GM21367 (cell line): ENCODE results near the gene SNPH.
"Not testable (repeated sequence)": the region's sequence is repeated elsewhere in the genome, so short reads cannot be mapped to it uniquely, and the experiment has no call there.

Experiments used
- ATAC-seq: cut with Tn5 transposase; IDR thresholded peaks from one replicate; pipeline ENCODE4 v1.9.1; 2021; ENCODE audit not compliant: unreplicated experiment

The SNPH gene

DNA sequence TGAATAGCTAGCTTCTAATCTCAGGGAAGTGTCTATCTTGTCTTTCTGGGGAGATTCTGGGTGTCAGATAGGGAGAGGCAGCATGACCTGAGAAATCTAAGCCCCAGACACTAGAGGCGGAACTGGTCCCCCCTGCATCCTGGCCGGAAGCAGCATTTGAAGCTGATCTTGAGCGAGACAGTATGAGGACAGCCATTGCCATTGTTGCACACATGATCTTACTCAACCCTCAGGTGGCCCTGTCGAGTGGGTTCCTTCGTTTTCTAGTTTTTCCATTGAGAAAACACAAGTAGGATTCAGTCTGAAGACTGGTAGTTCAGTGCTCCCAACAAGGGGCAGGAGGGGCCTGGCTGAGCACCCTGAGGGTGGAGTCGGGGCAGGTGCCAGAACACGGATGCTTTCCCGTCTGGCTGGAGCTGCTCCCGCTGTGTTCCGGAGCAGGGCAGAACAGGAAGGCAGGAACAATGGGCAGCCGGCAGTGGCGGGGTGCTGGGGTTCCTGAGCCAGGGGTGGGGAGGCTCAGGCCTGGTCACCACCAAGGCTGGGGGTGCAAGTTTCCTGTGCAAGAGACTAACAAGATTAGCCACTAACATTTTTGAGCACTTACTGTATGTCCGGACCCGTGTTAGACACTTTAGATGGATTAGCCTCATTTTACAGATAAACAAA is 70.7 kb downstream of the SNPH start:
- no peak for ATAC-seq

DNA sequence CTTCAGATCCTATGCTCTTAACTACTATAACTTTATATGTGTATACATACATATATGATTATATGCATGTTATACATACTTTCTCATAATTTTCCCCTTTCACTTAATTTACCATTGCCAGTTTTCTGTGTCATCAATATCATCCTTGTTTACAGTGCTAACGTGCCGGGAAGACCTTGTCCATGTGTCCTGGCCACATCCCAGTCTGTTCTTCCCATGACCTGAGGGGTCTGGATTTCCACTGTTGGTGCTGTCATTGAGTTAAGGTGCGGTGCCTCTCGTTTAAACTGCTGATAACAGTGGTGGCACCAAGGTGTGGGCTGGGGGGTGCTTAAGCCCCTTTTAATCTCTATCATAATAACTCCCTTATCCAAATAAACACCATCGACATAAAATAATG is 71.3 kb downstream of the SNPH start:
- no peak for ATAC-seq

DNA sequence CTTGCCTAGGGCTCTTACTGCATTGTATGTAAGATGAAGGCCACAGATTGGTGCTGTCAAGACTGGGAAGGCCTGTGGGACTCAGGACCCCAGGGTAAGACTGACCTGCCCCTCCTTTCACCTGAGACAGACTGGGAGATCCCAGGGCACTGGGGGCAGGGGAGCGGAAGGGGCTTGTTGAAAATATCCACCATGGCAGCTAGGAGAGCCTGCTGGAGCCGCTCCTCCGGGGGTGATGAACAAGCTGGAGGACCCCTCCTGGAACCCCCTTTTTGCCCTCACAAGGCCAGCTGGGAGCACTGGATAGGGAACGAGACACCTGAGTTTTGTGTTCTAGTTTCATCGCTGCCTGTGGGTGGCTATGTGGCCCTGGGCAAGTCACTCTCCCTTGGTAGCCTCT is 72.0 kb downstream of the SNPH start:
- no peak for ATAC-seq

DNA sequence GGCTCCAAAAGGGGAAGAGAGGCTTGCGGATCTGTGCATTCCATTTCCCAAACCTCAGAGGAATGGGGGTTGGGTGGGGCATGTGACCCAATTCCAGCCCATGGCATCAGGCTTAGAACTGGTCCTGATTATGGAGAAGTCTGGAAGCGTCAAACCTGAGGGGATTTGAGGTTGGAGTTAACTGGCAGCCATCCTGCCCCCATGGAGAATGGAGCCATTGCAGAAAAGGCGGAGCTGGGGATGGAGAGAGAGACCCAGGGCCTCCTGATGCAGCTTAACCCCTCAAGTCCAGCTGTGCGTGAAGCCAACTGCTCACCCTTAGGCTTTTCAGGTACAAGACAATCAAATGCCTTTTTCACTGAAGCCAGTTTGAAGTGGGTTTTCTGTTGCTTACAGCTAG is 72.7 kb downstream of the SNPH start:
- ATAC-seq: no peak

DNA sequence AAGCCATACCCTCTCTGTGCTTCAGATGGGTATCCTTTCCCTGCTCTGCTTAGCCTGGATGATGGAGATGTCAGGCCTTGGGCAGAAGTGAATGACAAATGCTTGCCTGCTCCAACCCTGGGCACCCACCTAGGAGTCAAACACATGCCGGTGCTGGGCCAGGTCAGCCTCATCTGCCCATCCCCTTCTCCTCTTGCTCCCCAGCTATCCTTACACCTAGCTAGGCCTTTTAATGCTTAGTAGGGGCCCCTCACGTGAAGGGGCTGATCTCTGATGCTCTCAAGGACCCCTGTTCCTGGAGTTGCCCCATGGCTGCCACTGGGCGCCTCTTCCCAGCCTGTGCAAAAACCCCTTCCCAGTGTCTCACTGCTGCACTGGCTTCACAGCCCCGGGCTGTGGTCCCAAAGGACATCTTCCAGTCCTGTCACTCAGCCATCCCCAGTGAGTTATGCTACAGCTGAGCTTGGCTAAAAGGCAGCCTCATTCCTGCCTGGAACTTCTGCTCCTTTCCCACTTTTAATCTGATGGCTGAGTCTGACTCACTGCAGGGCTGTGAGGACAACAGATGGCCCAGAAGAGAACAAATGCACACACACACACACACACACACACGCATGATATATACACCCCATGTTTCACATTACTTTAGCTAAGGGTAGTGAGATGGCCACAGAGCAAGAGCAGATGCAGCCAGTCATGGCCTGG is 75.6 kb downstream of the SNPH start:
- ATAC-seq: no peak

DNA sequence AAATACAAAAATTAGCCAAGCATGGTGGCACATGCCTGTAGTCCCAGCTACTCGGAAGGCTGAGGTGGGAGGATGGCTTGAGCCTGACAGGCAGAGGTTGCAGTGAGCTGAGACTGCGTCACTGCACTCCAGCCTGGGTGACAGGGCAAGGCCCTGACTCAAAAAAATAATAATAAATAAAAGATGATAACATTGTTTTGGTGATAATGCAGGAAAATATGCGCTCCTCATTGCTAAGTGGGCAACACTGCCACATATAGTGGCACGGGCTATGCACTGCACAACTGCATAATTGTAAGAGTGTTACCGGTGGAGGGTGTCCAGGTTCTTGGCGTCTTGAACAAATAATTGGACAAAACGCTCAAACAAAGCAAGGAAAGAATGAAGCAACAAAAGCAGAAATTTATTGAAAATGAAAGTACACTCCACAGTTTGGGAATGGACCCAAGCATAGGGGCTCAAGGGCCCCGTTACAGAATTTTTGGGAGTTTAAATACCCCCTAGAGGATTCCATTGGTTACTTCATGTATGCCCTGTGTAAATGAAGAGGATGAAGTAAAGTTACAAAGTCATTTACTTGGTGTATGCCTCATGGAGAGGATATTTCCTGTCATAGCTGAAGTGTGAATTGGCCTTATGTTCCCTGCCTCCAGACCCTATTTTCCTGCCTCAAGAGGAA is 77.5 kb downstream of the SNPH start:
- ATAC-seq: not testable (repeated sequence)

DNA sequence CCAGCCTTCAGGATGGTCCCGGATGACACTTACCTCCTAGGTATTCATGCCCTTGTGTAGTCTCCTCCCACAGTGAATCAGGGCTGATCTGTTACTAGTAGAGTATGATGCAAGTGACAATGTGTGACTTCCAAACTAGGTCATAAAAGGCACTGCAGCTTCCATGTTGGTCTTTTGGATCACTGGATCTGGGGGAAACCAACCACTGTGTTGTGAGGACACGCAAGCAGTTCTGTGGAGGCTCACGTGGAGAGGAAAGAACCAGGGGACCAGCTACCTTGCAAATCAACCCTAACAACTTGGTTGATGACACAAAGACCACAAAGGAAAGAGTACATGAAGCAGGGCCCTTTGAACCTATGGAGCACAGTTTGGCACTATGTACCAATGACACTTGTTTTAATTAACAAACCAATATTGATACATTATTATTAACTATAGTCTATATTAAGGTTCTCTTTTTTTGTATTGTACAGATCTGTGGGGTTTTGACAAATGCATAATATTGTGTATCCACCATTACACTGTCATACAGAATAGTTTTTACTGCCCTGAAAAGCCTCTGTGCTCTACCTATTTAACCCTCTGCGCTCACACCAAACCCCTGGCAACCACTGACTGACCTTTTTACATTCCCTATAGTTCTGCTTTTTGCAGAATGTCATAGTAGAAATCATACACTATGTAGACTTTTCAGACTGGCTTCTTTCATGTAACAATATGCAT is 79.1 kb downstream of the SNPH start:
- no peak for ATAC-seq

DNA sequence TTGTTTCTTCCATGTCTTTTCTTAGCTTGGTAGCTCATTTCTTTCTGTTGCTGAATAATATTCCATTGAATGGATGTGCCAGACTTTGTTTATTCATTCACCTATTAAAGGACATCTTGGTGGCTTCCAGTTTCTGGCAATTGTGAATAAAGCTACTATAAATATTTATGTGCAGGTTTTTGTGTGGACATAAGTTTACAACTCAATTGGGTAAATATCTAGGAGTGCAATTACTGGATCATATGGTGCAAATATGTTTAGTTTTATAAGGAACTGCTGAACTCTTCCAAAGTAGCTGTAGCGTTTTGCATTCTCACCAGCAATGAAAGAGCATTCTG is 79.6 kb downstream of the SNPH start:
- ATAC-seq: no peak

DNA sequence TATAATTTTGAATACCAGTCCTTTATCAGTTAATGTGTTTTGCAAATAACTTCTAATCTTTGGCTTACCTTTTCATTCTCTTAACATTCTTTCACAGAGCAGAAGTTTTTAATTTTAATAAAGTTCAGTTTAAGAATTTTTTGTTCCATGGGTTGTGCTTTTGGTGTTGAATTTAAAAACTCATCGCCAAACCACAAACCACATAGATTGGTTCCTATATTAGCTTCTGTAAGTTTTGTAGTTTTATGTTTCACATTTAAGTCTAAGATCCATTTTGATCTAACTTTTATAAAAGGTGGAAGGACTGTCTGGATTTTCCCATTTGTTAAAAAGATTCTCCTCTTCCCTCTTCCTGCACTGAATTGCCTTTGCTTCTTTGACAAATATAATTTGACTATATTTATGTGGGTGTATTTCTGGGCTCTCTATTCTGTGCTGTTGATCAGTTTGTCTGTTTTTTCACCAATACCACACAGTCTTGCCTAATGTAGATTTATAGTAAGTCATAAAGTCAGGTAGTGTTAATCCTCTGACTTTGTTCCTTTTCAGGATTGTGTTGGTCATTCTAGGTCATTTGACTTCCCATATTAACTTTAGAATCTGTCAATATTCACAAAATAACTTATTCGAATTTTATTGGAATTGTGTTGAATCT is 80.3 kb downstream of the SNPH start:
- ATAC-seq: no peak

DNA sequence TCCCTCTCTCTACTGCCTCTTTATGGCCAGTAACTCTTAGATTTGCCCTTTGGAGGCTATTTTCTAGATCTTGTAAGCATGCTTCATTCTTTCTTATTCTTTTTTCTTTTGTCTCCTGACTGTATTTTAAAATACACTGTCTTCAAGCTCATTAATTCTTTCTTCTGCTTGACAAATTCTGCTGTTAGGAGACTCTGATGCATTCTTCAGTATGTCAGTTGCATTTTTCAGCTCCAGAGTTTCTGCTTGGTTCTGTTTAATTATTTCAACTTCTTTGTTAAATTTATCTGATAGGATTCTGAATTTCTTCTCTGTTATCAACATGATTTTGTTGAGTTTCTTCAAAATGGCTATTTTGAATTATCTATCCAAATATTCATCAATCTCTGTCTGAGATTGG is 87.9 kb downstream of the SNPH start:
- ATAC-seq: no peak

DNA sequence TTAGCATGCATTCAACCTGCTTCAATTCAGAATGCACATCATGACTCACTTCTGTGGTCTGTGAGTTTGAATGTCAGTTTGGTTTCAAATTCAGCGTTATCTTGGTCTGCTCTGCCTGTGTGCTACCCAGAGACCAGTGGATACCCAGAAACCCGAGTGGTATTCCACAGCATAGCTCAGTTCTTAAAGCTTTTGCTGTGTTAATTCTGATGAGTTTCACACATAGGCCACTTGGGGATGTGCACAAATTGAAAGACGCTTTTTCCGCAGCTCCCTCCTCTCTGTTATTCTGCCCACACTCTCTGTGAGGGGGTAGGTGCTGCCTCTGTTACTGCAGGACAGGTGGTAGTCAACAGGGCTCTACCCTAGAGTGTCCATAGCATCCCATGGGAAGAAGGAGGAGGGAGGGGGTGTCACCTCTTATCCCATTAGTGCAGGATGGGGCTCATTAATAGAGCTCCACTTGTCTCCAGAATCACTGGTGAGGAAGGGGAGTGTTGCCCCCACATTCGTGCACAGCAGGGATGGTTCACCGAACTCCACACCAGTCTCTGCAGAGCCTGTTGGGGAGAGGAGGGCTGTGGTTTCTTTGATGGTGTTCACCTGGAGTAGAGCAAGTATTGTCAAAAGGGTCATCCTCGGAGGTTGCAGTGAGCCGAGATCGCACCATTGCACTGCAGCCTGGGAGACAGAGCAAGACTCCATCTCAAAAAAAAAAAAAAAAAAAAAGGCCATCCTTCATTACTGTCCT is 92.0 kb downstream of the SNPH start:
- no peak for ATAC-seq
